ENCODE measurements around the gene CASP2. TPM values are rescaled to one million over a fixed set of nuclear protein-coding genes. Genes with fewer than 3 reads are reported as not detected.

The CASP2 gene
- polyA plus RNA-seq, 1 donor (not counting 4 experiments of a cell fraction or from before 2014, with no cell fraction given), result 12.8 TPM

GRCh38 chr7:143292876-143293275 lies 4.7 kb downstream of the CASP2 start:
- Histone ChIP-seq H3K9me3 (ENCODE audit: control insufficient read depth, low read depth, low read length) (no peaks in the 10 kb centered on the region), H3K4me1 (ENCODE audit: control insufficient read depth, extremely low read depth, insufficient read depth, low read length) (peaks cover 17% of the 10 kb centered on the region), H3K4me2 (ENCODE audit: control insufficient read depth, extremely low read depth, insufficient read depth, low read depth, low read length) (no peak overlapping the region), H4K20me1 (ENCODE audit: control insufficient read depth, extremely low read depth, insufficient read depth, low read length) (no peaks in the 10 kb centered on the region), H3K36me3 (ENCODE audit: control insufficient read depth in 2 of 2, extremely low read depth in 1 of 2, insufficient read depth in 2 of 2, low read length in 2 of 2) (peaks cover 24 to 41% of the 10 kb centered on the region in 2 experiments), H2AFZ (ENCODE audit: control insufficient read depth, low read length) (no peak overlapping the region), H3K9me1 (ENCODE audit: control insufficient read depth, extremely low read depth, insufficient read depth, low read length) (peaks cover 2% of the 10 kb centered on the region), H3K79me2 (ENCODE audit: control insufficient read depth, insufficient read depth, low read length) (peaks cover 36% of the 10 kb centered on the region), H3K27ac (ENCODE audit: control insufficient read depth, insufficient read depth, low read length) (no peak overlapping the region), H3K4me3 (ENCODE audit: control insufficient read depth in 2 of 3, extremely low read depth in 1 of 3, insufficient read depth in 2 of 3, low read depth in 1 of 3, low read length in 3 of 3) (no peak overlapping the region), H3K27me3 (ENCODE audit: control insufficient read depth, extremely low read depth, insufficient read depth, low read length) (no peaks in the 10 kb centered on the region), H3K9ac (ENCODE audit: control insufficient read depth, extremely low read depth, insufficient read depth, low read length) (no peak overlapping the region)
- TF ChIP-seq EZH2 (IDR thresholded peaks at IDR 0.05; ENCODE audit: low read length), result no peak
- FAIRE-seq (no peak), DNase-seq (ENCODE audit: low read depth, low spot score) (no peak)
- dilution Hi-C loops (cut with MboI; ENCODE audit: extremely low pct_ligation_motif_present, low sequenced_read_pairs), result no loop called here

GRCh38 chr7:143295870-143296269 lies 7.7 kb downstream of the CASP2 start:
- DNase-seq (ENCODE audit: low read depth, low spot score), result no peak
- Histone ChIP-seq H3K27ac (ENCODE audit: control insufficient read depth, insufficient read depth, low read length) (no peak overlapping the region), H3K9ac (ENCODE audit: control insufficient read depth, extremely low read depth, insufficient read depth, low read length) (no peak overlapping the region), H3K27me3 (ENCODE audit: control insufficient read depth, extremely low read depth, insufficient read depth, low read length) (no peaks in the 10 kb centered on the region), H2AFZ (ENCODE audit: control insufficient read depth, low read length) (no peak overlapping the region), H3K4me3 (ENCODE audit: control insufficient read depth in 2 of 3, extremely low read depth in 1 of 3, insufficient read depth in 2 of 3, low read depth in 1 of 3, low read length in 3 of 3) (no peak overlapping the region), H3K79me2 (ENCODE audit: control insufficient read depth, insufficient read depth, low read length) (peaks cover 9% of the 10 kb centered on the region), H3K9me3 (ENCODE audit: control insufficient read depth, low read depth, low read length) (no peaks in the 10 kb centered on the region), H3K9me1 (ENCODE audit: control insufficient read depth, extremely low read depth, insufficient read depth, low read length) (peaks cover 2% of the 10 kb centered on the region), H3K4me1 (ENCODE audit: control insufficient read depth, extremely low read depth, insufficient read depth, low read length) (no peaks in the 10 kb centered on the region), H4K20me1 (ENCODE audit: control insufficient read depth, extremely low read depth, insufficient read depth, low read length) (no peaks in the 10 kb centered on the region), H3K36me3 (ENCODE audit: control insufficient read depth in 2 of 2, extremely low read depth in 1 of 2, insufficient read depth in 2 of 2, low read length in 2 of 2) (peaks cover 35 to 58% of the 10 kb centered on the region in 2 experiments), H3K4me2 (ENCODE audit: control insufficient read depth, extremely low read depth, insufficient read depth, low read depth, low read length) (no peak overlapping the region)
- dilution Hi-C loops (cut with MboI; ENCODE audit: extremely low pct_ligation_motif_present, low sequenced_read_pairs), result no loop called here
- no peak for FAIRE-seq
- TF ChIP-seq EZH2 (IDR thresholded peaks at IDR 0.05; ENCODE audit: low read length) (no peak), CTCF (optimal IDR thresholded peaks at IDR 0.05 in 1 of 3, IDR thresholded peaks at IDR 0.05 in 1 of 3, conservative IDR thresholded peaks at IDR 0.05 in 1 of 3; ENCODE audit: extremely low read depth in 1 of 3, insufficient read depth in 2 of 3, low read length in 3 of 3) (no peak)

- no peak for FAIRE-seq
- DNase-seq (ENCODE audit: low read depth, low spot score), result no peak
- no peaks in the 10 kb centered on the region for H3K9me3 ChIP-seq (ENCODE audit: control insufficient read depth, low read depth, low read length)
- no peaks in the 10 kb centered on the region for H3K27me3 ChIP-seq (ENCODE audit: control insufficient read depth, extremely low read depth, insufficient read depth, low read length)
- H3K9ac ChIP-seq (ENCODE audit: control insufficient read depth, extremely low read depth, insufficient read depth, low read length), result no peak overlapping the region
- H3K79me2 ChIP-seq (ENCODE audit: control insufficient read depth, insufficient read depth, low read length), result peaks cover 3% of the 10 kb centered on the region
- peaks cover 2% of the 10 kb centered on the region for H3K9me1 ChIP-seq (ENCODE audit: control insufficient read depth, extremely low read depth, insufficient read depth, low read length)
- H4K20me1 ChIP-seq (ENCODE audit: control insufficient read depth, extremely low read depth, insufficient read depth, low read length), result no peaks in the 10 kb centered on the region
- TF ChIP-seq EZH2 (IDR thresholded peaks at IDR 0.05; ENCODE audit: low read length), result no peak
- no peak for TF ChIP-seq CTCF (optimal IDR thresholded peaks at IDR 0.05 in 1 of 3, IDR thresholded peaks at IDR 0.05 in 1 of 3, conservative IDR thresholded peaks at IDR 0.05 in 1 of 3; ENCODE audit: extremely low read depth in 1 of 3, insufficient read depth in 2 of 3, low read length in 3 of 3)
- no peak overlapping the region for H2AFZ ChIP-seq (ENCODE audit: control insufficient read depth, low read length)
- peaks cover 37 to 52% of the 10 kb centered on the region in 2 experiments for H3K36me3 ChIP-seq (ENCODE audit: control insufficient read depth in 2 of 2, extremely low read depth in 1 of 2, insufficient read depth in 2 of 2, low read length in 2 of 2)
- no peak overlapping the region for H3K4me3 ChIP-seq (ENCODE audit: control insufficient read depth in 2 of 3, extremely low read depth in 1 of 3, insufficient read depth in 2 of 3, low read depth in 1 of 3, low read length in 3 of 3)
- H3K27ac ChIP-seq (ENCODE audit: control insufficient read depth, insufficient read depth, low read length), result no peak overlapping the region
- dilution Hi-C loops (cut with MboI; ENCODE audit: extremely low pct_ligation_motif_present, low sequenced_read_pairs), result no loop called here
- no peaks in the 10 kb centered on the region for H3K4me1 ChIP-seq (ENCODE audit: control insufficient read depth, extremely low read depth, insufficient read depth, low read length)
- H3K4me2 ChIP-seq (ENCODE audit: control insufficient read depth, extremely low read depth, insufficient read depth, low read depth, low read length), result no peak overlapping the region
Observed at GRCh38 chr7:143296686-143297085, 8.5 kb downstream of the CASP2 start.

Measured in keratinocyte (primary cell).